B cell (primary cell): ENCODE measurements around the gene D2HGDH. TPM values are rescaled to one million over a fixed set of nuclear protein-coding genes. Genes with fewer than 3 reads are reported as not detected.

Experiments
- ATAC-seq: fragments of 200-7000 bp; cut with Tn5 transposase; one replicate; pipeline ENCODE4 v1.10.0; 2021; ENCODE audit warnings: low read depth, mild to moderate bottlenecking, moderate number of reproducible peaks, moderate library complexity
- CTCF ChIA-PET: fragments of 350-600 bp; sonication (Branson Sonifier 250); formaldehyde crosslinking; loops from one replicate; lab custom pipeline; 2021; ENCODE audit warnings: antibody characterized with exemption, inconsistent platforms; lab: Charles Lee
- POLR2A ChIA-PET: fragments of 350-600 bp; sonication (Branson Sonifier 250); formaldehyde crosslinking; loops from one replicate; lab custom pipeline; 2021; ENCODE audit warnings: antibody characterized with exemption; lab: Charles Lee
- DNase-seq: peaks from one replicate; pipeline ENCODE4 v3.0.0; 2013
- H2AFZ ChIP-seq: 2 replicates; pipeline ENCODE4 v1.6.1; 2012; ENCODE audit warnings: mild to moderate bottlenecking, low read depth, low read length; ENCODE audit not compliant: insufficient read depth, poor library complexity, severe bottlenecking
- H3K27ac ChIP-seq, 2 donors: 1 replicate in 1 of 2; 2 replicates in 1 of 2; pipeline ENCODE4 v1.5.1; 2012 to 2013; ENCODE audit warnings: low read length in 2 of 2, mild to moderate bottlenecking in 2 of 2, moderate library complexity in 1 of 2
- H3K27me3 ChIP-seq, 4 experiments: fragments of 200-600 bp in 1 of 4; sonication (generic) in 1 of 4; replicated peaks in 1 of 4; 1 replicate in 2 of 4; 2 replicates in 2 of 4; pipeline versions ENCODE4 v1.6.1 to v1.7.0; 2013 to 2016; ENCODE audit warnings: low read length in 3 of 4, mild to moderate bottlenecking in 2 of 4, mixed read lengths in 1 of 4, moderate library complexity in 1 of 4; ENCODE audit not compliant: insufficient read depth in 4 of 4, control insufficient read depth in 3 of 4; ENCODE audit errors: control extremely low read depth in 1 of 4
- H3K36me3 ChIP-seq, 2 experiments: replicated peaks in 1 of 2; 1 replicate in 1 of 2; 2 replicates in 1 of 2; pipeline versions ENCODE4 v1.6.1 to v1.7.1; 2013; ENCODE audit warnings: low read length in 1 of 2; ENCODE audit not compliant: insufficient read depth in 2 of 2, control insufficient read depth in 1 of 2; ENCODE audit errors: control extremely low read depth in 1 of 2, extremely low read depth in 1 of 2
- H3K4me1 ChIP-seq, 2 donors: fragments of 200-600 bp in 1 of 2; sonication (generic) in 1 of 2; 1 replicate in 1 of 2; 2 replicates in 1 of 2; pipeline versions ENCODE4 v1.5.1 to v1.6.1; 2013 to 2017; ENCODE audit warnings: low read length in 2 of 2; ENCODE audit not compliant: control insufficient read depth in 2 of 2, insufficient read depth in 2 of 2
- H3K4me2 ChIP-seq: replicated peaks from 2 replicates; pipeline ENCODE3; 2012; ENCODE audit warnings: mild to moderate bottlenecking, low read depth, low read length; ENCODE audit not compliant: poor library complexity, severe bottlenecking
- H3K4me3 ChIP-seq, 5 experiments: fragments of 200-600 bp in 1 of 5; sonication (generic) in 1 of 5; 1 replicate in 3 of 5; 2 replicates in 2 of 5; pipeline versions ENCODE4 v1.5.1 to v1.7.0; 2011 to 2016; ENCODE audit warnings: low read length in 4 of 5, mild to moderate bottlenecking in 4 of 5, low read depth in 2 of 5, control low read depth in 1 of 5, moderate library complexity in 1 of 5; ENCODE audit not compliant: insufficient read depth in 1 of 5; ENCODE audit errors: control extremely low read depth in 1 of 5, extremely low read depth in 1 of 5
- H3K79me2 ChIP-seq: fragments of 200-600 bp; sonication (generic); one replicate; pipeline ENCODE4 v1.6.0; 2016; ENCODE audit warnings: low read length; ENCODE audit not compliant: control insufficient read depth, insufficient read depth
- H3K9ac ChIP-seq: fragments of 200-600 bp; sonication (generic); 2 replicates; pipeline ENCODE4 v1.6.1; 2017; ENCODE audit warnings: mild to moderate bottlenecking, low read length, moderate library complexity
- H3K9me3 ChIP-seq, 3 donors: one replicate each; pipeline versions ENCODE4 v1.6.1 to v1.7.1; 2013; ENCODE audit warnings: low read length in 2 of 3; ENCODE audit not compliant: control insufficient read depth in 2 of 3, insufficient read depth in 1 of 3; ENCODE audit errors: control extremely low read depth in 1 of 3
- H4K20me1 ChIP-seq: 2 replicates; pipeline ENCODE4 v1.6.0; 2012; ENCODE audit warnings: mild to moderate bottlenecking, low read length; ENCODE audit not compliant: insufficient read depth, control insufficient read depth, poor library complexity, severe bottlenecking
- H3K27ac Mint-ChIP-seq: one replicate; pipeline ENCODE4 v1.8.0; 2021; ENCODE audit warnings: mixed read lengths
- H3K27me3 Mint-ChIP-seq: one replicate; pipeline ENCODE4 v1.8.0; 2021; ENCODE audit warnings: mixed read lengths
- H3K4me1 Mint-ChIP-seq: one replicate; pipeline ENCODE4 v1.8.0; 2021; ENCODE audit warnings: mixed read lengths
- H3K4me3 Mint-ChIP-seq: one replicate; pipeline ENCODE4 v1.8.0; 2021; ENCODE audit warnings: mixed read lengths
- H3K9me3 Mint-ChIP-seq: one replicate; pipeline ENCODE4 v1.8.0; 2022; ENCODE audit warnings: mixed read lengths; ENCODE audit not compliant: insufficient read depth
- EZH2 ChIP-seq: IDR thresholded peaks from 2 replicates; pipeline ENCODE4 v1.6.1; 2012; ENCODE audit warnings: borderline replicate concordance, low read depth, mild to moderate bottlenecking, moderate library complexity, low read length; ENCODE audit not compliant: insufficient read depth, poor library complexity, severe bottlenecking
- WGBS: methylation state at CpG from one replicate; pipeline ENCODE4 v1.1.5; 2013; ENCODE audit warnings: missing lambda C conversion rate; ENCODE audit not compliant: insufficient coverage; 5-methylcytosine and 5-hydroxymethylcytosine counted together
- intact Hi-C: fragments of 100-400 bp; cut with micrococcal nuclease; formaldehyde crosslinking; loops from one replicate; pipeline ENCODE4 v1.10.0; 2022
- polyA plus RNA-seq: library from polyadenylated mRNA; depleted of rRNA; stranded (reverse); fragments of >200 nt; gene quantifications from 2 replicates; pipeline ENCODE4 v1.2.3, GENCODE V29; 2012
- total RNA-seq, 2 donors: library from RNA; stranded (reverse); fragments of 120-200 nt in 1 of 2; gene quantifications; 1 replicate in 1 of 2; 2 replicates in 1 of 2; pipeline versions ENCODE4 v1.2.3 to v1.2.4, GENCODE V29; 2013 to 2022
- TF ChIP-seq, protein P1 (sequence below): fragments of 200-600 bp; IDR thresholded peaks from one replicate; pipeline ENCODE4 v1.8.0; 2022; ENCODE audit warnings: antibody characterized with exemption, mild to moderate bottlenecking

Gene D2HGDH
- total and polyA plus RNA-seq, 2 donors (not counting 1 experiment from before 2014, with no cell fraction given), result 44.0 to 67.7 TPM

DNA sequence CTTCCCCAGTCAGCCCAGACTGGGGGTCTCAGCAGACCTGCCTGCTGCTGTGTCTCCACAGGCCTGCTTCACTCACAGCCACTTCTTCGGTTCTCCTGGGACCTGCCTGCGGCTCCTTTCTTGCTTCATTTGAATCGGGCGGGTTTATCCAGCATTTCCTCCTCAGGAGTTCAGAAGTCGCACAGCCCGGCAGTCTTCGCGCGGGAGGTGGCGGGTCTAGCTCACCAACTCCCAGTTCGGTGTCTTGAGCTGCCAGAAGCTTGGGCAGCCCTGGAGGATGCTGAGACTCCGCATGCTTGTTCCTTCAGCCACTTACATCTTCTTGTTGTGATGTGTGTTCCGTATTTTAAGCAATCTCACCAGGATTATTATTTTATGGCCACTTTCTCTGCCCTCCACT lies 10.8 kb downstream of the D2HGDH start:
- DNase-seq (no peak), ATAC-seq (no peak)
- Histone ChIP-seq H3K27me3 (no peaks in the 10 kb centered on the region), H3K9ac (no peak overlapping the region), H3K4me3 (no peak overlapping the region), H3K27ac (no peak overlapping the region), H3K79me2 (no peaks in the 10 kb centered on the region), H3K4me2 (no peak overlapping the region), H3K9me3 (peaks cover 0 to 13% (median 0%) of the 10 kb centered on the region in 3 donors), H4K20me1 (no peaks in the 10 kb centered on the region), H3K36me3 (peaks cover 0 to 17% of the 10 kb centered on the region in 2 experiments), H2AFZ (no peak overlapping the region), H3K4me1 (no peaks in the 10 kb centered on the region)
- intact Hi-C loops, result no loop called here
- no peak for TF ChIP-seq EZH2
- TF ChIP-seq, protein P1, sequence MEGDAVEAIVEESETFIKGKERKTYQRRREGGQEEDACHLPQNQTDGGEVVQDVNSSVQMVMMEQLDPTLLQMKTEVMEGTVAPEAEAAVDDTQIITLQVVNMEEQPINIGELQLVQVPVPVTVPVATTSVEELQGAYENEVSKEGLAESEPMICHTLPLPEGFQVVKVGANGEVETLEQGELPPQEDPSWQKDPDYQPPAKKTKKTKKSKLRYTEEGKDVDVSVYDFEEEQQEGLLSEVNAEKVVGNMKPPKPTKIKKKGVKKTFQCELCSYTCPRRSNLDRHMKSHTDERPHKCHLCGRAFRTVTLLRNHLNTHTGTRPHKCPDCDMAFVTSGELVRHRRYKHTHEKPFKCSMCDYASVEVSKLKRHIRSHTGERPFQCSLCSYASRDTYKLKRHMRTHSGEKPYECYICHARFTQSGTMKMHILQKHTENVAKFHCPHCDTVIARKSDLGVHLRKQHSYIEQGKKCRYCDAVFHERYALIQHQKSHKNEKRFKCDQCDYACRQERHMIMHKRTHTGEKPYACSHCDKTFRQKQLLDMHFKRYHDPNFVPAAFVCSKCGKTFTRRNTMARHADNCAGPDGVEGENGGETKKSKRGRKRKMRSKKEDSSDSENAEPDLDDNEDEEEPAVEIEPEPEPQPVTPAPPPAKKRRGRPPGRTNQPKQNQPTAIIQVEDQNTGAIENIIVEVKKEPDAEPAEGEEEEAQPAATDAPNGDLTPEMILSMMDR, result no peak
- WGBS, result over 99% methylated on average over 12 of the region's 13 CpGs
- POLR2A ChIA-PET, result no interaction called here
- Mint-ChIP-seq H3K4me3 (no peak overlapping the region), H3K27me3 (no peaks in the 10 kb centered on the region), H3K9me3 (no peaks in the 10 kb centered on the region), H3K27ac (no peak overlapping the region), H3K4me1 (no peaks in the 10 kb centered on the region)
- CTCF ChIA-PET, result no interaction called here

DNA sequence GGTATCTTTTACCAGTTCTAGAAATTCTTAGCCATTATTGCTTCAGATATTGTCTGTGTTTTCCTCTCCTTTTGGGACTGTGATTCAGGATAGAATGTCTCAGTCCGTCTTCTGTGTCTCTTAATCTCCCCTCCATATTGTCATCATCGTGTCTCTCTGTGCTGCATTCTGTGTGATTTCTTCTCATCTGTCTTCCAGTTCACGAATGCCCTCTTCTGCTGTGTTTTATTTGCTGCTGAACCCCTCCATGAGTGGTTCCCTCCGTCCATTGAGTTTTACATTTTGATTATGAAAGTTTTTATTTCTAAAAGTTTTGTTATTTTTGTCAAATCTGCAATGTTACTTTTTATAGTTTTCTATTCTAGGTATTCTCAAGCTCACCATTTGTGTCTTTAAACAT lies 11.7 kb downstream of the D2HGDH start:
- H3K27me3 ChIP-seq, result no peaks in the 10 kb centered on the region
- H3K36me3 ChIP-seq, result peaks cover 0 to 17% of the 10 kb centered on the region in 2 experiments
- WGBS, result 100% methylated on average over 1 of the region's 4 CpGs
- intact Hi-C loops, result no loop called here
- no peaks in the 10 kb centered on the region for H4K20me1 ChIP-seq
- Mint-ChIP-seq H3K9me3 (no peaks in the 10 kb centered on the region), H3K27me3 (no peaks in the 10 kb centered on the region), H3K4me1 (no peaks in the 10 kb centered on the region), H3K27ac (no peak overlapping the region), H3K4me3 (no peak overlapping the region)
- no peak overlapping the region for H3K4me2 ChIP-seq
- ATAC-seq (no peak), DNase-seq (no peak)
- ChIA-PET POLR2A (no interaction called here), CTCF (no interaction called here)
- no peak overlapping the region for H3K4me3 ChIP-seq
- no peaks in the 10 kb centered on the region for H3K4me1 ChIP-seq
- H2AFZ ChIP-seq, result no peak overlapping the region
- TF ChIP-seq, protein P1, result no peak
- no peak for TF ChIP-seq EZH2
- H3K79me2 ChIP-seq, result no peaks in the 10 kb centered on the region
- peaks cover 0 to 13% (median 0%) of the 10 kb centered on the region in 3 donors for H3K9me3 ChIP-seq
- H3K9ac ChIP-seq, result no peak overlapping the region
- H3K27ac ChIP-seq, result no peak overlapping the region
